HEK293T (cell line): ENCODE results near the gene OR4D11.

Source experiments
- FOXA1 ChIP-seq: fragments of 450-650 bp; IDR thresholded peaks from 2 replicates; pipeline ENCODE4 v1.6.1; 2016; ENCODE audit warnings: mild to moderate bottlenecking
- SUZ12 ChIP-seq: fragments of 450-650 bp; IDR thresholded peaks from 2 replicates; pipeline ENCODE4 v1.6.1; 2016; ENCODE audit warnings: mild to moderate bottlenecking
- ZNF384 ChIP-seq: fragments of 450-650 bp; IDR thresholded peaks from 2 replicates; pipeline ENCODE4 v1.6.1; 2016

GRCh38 chr11:59552844-59553243 lies 49.5 kb downstream of the OR4D11 start:
- TF ChIP-seq ZNF384 (no peak), FOXA1 (no peak), SUZ12 (no peak)
